Kidney tubule cell (primary cell): ENCODE results near the gene HIRIP3.
"Not testable (repeated sequence)": the region's sequence is repeated elsewhere in the genome, so short reads cannot be mapped to it uniquely, and the experiment has no call there.

Experiments used
- DNase-seq: peaks from one replicate; pipeline ENCODE4 v3.0.0-alpha.2; 2018; ENCODE audit warnings: low spot score

The HIRIP3 gene

GRCh38 chr16:29959821-29960220 lies 35.6 kb downstream of the HIRIP3 start:
- not testable (repeated sequence) for DNase-seq

- no peak for DNase-seq
Measured at GRCh38 chr16:29959293-29959692, 36.1 kb downstream of the HIRIP3 start.

- no peak for DNase-seq
Measured at GRCh38 chr16:29958756-29959155, 36.7 kb downstream of the HIRIP3 start.

- DNase-seq = no peak
Measured at GRCh38 chr16:29951625-29952365, 43.6 kb downstream of the HIRIP3 start.

GRCh38 chr16:29950806-29951461 lies 44.5 kb downstream of the HIRIP3 start:
- no peak for DNase-seq

- DNase-seq = no peak
Measured at GRCh38 chr16:29947897-29948296, 47.5 kb downstream of the HIRIP3 start.

GRCh38 chr16:29943846-29944799 lies 51.3 kb downstream of the HIRIP3 start:
- DNase-seq = peak; percentile 99
